ENCODE measurements around the gene CLEC7A.

GRCh38 chr12:10070380-10070779, 59.6 kb downstream of the CLEC7A start:
- TF ChIP-seq CTCF (IDR thresholded peaks at IDR 0.05 in 8 of 11, conservative IDR thresholded peaks at IDR 0.05 in 3 of 11) = no peak
- no peak for TF ChIP-seq POLR2A (IDR thresholded peaks at IDR 0.05)
- no peak for TF ChIP-seq POLR2AphosphoS5 (IDR thresholded peaks at IDR 0.05)

All from spleen (tissue), 7 donors.